GM18526 (cell line): Measurements from ENCODE around the gene ZNF695.

Experiments
- POLR2A ChIP-seq: IDR thresholded peaks from 3 replicates; pipeline ENCODE4 v1.6.1; 2011; ENCODE audit not compliant: insufficient read length; ENCODE audit errors: extremely low read depth

Gene ZNF695

GRCh38 chr1:246966502-246966901 lies 41.4 kb downstream of the ZNF695 start:
- TF ChIP-seq POLR2A = no peak

GRCh38 chr1:246959944-246960693 lies 47.7 kb downstream of the ZNF695 start:
- no peak for TF ChIP-seq POLR2A

GRCh38 chr1:246954126-246954525 lies 53.7 kb downstream of the ZNF695 start:
- no peak for TF ChIP-seq POLR2A

- TF ChIP-seq POLR2A = no peak
Measured at GRCh38 chr1:246951413-246951812, 56.4 kb downstream of the ZNF695 start.

- TF ChIP-seq POLR2A = no peak
Measured at GRCh38 chr1:246949956-246950355, 57.9 kb downstream of the ZNF695 start.

- TF ChIP-seq POLR2A = no peak
Measured at GRCh38 chr1:246947255-246947654, 60.6 kb downstream of the ZNF695 start.

- no peak for TF ChIP-seq POLR2A
Measured at GRCh38 chr1:246946366-246946765, 61.5 kb downstream of the ZNF695 start.
